CD4-positive, alpha-beta T cell treated with Interleukin-21 for 1 hour (primary cell): Measurements from ENCODE around the gene OSGEP.

Source experiments
- DNase-seq: peaks from one replicate; pipeline ENCODE4 v3.0.0-alpha.2; 2020

OSGEP gene

DNA sequence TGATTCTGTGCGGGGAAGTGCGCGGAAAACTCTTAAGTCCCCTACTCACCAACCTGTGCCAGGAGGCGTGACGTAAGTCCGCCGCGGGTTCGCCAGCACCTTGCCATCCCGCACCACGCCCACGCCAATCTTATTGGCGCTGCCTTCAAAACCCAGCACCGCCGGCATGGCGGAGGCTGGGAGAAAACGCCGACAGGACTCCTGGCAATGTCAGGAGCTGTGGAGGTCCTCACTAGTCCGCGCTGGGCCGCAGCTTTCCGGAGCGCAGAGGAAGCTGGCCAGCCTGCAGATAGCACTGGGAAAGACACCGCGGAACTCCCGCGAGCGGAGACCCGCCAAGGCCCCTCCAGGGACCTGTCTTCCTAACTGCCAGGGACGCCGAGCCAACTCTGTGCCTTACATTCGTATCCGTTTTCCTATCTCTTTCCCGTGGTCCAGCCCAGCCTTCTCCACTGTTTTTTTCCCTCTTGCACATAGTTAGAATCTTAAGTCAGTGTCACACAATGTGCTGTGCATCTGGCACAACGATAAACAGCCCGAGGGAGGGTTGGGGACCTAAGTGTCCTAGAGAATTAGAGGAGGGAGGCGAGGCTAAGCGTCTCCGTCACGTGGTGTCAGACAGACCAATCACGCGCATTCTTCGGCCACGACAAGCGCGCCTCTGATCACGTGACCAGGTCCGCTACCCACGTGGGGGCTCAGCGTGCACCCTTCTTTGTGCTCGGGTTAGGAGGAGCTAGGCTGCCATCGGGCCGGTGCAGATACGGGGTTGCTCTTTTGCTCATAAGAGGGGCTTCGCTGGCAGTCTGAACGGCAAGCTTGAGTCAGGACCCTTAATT, at the start of gene OSGEP, which contains the start of gene APEX1:
Gene OSGEP (minus strand): TSS at position 297 of the 839 bp plus-strand sequence. CDS start 129 bp downstream, at position 168.
Gene APEX1 (plus strand): TSS at position 711 of the 839 bp plus-strand sequence. CDS start 420 bp downstream, outside the sequence.
- DNase-seq, result peak; percentile 98

DNA sequence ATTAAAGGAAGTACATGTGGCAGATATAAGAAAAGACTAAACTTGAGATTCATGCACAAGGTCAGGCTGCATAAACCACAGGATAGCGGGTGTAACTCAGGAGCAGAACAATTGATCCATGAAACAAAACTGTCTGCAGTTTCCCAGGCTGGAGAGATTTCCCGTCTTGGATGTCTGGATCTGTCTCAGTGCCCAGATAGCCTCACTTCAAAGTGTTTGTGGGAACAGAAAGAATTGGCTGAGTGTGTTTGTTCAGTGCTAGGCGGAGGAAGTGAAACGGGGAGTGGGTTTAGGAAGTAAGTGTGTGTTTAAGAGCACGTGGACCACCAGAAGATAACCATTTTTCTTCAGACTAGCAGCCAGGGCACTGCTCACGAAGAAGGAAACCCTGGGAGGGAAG, 49.3 kb upstream of the OSGEP start:
- DNase-seq, result no peak

DNA sequence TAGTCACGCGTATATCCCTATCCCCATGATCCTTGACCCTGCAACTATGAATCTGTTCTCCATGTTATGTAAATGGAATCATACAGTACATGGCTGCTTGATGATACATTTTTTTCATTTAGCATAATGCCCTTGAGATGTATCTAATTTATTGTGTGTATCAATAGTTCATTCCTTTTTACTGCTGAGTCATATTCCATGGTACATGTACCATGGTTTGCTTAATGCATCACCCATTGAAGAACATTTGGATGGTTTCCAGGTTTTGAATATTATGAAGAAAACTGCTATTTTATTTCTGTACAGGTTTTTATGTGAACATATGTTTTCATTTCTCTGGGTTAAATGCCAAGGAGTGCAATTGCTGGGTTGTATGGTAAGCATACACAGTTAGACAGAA, 46.7 kb upstream of the OSGEP start:
- DNase-seq, result no peak

DNA sequence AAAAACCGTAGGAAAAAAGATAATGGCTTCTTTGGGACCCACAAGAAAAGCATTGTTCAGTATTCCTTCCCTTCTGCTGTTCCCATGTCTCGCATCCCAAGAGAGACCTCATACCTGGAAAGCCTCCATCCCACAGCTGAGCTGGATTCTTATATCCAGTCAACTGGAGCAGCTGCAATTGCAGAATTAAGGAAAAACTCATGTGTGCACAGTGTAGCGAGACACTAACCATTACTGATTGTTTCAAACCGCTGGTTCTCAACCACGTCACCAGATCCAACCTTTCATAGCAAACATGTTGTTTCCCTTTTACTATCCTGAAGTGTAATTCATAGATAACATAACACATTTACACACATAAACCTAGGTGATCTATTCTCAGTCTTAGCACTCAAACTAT, 45.3 kb upstream of the OSGEP start:
- DNase-seq, result no peak

DNA sequence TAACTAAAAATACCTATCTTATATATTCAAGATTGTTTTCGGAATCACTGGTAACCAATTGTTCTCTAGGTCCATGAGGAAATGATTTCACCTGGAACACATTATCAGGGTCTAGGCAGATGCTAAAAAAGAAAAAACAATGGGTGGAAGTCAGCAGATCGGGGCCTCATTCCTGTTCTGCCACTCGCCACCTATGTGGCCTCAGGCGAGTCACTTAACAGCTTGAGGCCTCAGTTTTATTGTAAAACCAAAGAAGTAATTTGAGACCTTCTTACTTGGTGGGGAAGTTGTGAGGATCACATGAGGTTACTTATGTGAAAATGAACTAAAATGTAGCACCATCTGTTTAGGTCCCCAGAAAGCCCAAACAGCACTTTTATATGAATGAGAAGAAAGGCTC, 44.5 kb upstream of the OSGEP start:
- no peak for DNase-seq

DNA sequence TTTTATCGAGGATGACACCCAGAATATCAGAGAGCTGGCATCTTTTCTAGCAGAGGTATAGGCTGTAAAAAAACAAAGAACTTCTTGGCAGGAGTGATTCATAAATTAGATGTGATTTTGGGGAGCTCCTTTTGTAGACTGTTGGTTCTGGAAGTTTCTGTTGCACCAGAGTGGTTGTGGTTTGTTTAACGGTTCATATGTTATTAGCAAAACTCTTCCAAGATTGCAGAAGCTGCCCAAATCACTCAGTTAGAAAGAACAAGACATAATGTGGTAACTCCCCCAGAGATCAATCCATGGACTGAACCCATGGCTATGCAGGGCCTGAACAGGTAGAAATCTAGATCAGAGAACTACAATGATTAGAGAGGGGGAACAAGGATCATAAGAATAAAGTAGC, 44.0 kb upstream of the OSGEP start:
- no peak for DNase-seq

DNA sequence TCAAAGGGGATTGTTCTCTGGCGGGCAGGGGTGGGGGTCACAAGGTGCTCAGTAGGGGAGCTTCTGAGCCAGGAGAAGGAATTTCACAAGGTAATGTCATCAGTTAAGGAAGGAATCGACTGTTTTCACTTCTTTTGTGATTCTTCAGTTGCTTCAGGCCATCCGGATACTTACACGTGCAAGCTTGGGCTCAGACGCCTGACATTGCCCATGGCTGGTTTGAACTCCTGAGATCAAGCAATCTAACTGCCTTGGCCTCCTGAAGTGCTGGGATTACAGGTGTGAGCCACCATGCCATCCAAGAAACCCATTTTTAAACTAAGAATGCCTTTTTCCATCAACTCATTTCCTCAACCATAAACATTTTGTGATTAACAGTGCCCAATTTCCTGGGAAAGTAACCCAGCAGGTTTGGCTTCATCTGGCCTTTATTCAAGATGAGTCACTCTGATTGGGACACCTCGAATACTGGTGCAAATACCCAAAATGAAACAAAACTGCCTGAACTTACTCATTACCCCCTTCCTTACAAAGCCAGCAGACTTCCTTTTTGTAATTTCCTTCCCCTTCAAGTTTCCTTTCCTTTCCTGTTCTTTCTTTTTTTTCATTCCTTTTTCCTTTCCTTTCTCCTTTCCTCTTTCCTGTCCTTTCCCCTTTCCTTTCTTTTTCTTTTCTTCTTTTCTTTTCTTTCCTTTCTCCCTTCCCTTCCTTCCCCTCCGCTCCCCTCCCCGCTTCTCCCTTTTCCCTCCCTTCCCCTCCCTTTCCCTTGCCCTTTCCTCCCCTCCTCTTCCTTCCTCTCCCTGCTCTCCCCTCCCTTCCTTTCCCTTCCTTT, 40.5 kb upstream of the OSGEP start:
- DNase-seq, result no peak

DNA sequence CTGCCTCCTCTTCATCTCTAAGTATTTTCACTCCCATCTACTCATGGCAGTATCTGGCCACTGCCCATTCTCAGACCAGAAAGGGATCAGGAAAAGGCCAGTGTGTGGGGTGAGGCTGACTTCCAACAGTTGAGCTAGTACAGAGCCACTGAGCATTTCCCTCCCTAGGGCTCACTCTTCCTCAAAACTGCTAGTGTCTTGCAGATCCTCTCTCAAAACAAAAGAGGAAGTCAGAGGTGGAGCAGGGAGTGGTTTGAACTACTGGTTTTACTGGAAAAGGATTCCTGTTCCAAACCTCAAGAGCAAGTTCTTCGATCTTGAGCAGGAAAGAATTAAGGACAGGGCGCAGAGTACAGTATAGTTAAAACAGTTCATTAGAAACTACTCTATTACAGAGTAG, 39.0 kb upstream of the OSGEP start:
- DNase-seq, result no peak

DNA sequence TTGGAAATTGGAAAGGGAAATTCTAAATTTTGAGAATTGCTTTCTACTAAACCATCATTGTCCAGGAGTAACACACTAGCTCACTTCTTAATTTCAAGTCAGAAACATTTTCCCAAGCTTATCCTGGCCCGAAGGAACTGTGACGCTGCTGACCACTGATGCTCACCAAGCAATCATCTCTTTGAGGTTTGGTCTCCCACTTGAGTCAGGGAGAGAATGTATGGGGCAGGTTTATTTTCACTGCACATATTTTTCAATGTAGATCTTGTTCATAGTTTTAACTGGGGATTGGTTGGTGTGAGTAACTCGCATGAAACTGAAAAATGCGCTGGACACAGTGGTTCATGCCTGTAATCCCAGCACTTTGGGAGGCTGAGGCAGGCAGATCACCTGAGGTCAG, 37.9 kb upstream of the OSGEP start:
- DNase-seq, result no peak

DNA sequence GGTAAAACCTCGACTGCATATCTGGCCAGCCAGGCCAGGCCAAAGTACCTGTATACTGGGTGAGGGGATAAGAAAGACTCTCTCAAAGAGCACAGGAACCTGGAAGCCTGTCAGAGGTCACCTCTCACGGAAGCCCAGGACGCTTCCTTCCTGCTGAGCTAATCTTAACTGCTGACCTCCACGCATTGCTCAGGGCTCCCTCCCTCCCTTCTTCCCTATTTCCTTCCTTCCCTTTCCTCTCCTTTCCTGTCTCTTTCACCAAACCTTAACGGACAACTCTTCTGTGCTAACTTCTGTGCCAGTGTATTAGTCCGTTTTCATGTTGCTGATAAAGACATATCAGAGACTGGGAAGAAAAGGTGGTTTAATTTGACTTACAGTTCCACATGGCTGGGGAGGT, 36.0 kb upstream of the OSGEP start:
- no peak for DNase-seq

DNA sequence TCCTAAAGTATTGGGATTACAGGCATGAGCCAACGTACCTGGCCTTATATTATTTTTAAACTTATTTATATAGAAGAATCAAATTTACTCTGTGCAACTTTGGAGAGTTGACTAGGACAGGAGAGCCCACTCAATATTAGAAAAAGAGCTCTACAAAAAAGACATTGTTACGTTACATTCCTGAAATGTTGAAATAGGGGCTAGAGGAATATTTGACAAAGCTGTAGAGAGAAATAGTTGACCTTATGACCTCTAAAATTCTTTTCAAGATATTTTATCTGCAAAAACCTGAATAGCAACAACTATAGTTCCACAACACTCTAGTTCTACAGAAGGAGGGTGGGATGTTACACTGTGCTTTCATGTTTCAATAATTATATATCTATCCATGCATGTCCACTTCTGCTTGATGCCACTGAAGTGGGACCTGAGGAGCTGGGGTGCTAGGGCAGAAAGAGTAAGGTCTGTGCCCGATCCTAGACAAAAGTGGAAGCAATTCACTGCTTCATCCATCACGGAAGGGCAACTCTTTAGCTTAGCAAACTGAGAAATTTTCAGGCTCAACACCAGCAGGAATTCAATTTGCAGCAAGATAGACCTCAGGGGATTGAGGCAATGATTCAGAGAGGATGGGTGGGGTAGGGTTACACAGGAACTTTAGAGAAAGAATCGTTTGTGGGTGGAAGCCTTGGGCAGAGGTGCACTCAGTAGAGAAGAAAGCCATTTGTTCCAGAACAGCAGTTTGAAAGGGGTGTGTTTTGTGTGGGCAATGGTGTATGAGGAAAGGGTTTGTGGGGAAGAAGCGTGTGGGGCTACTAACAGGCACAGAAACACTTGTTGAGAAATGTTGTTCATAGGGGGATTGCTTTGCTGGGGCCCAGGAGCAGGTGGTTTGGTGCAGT, 34.7 kb upstream of the OSGEP start:
- no peak for DNase-seq

DNA sequence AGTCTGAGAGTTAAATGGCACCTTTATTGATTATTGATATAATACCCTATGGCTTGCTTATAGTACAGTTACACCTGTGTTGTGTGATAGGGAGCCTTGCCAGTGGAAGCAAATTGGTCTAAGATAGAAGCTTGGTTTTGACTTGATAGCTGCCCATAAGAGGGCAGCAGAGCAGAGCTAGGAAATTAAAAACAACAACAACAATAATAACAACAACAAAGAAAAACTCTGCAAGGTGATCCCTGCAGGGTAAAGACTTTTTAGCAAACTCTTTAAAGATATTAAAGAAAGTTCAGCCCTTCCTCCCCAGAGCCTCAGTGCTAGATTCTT, 32.7 kb upstream of the OSGEP start:
- no peak for DNase-seq

DNA sequence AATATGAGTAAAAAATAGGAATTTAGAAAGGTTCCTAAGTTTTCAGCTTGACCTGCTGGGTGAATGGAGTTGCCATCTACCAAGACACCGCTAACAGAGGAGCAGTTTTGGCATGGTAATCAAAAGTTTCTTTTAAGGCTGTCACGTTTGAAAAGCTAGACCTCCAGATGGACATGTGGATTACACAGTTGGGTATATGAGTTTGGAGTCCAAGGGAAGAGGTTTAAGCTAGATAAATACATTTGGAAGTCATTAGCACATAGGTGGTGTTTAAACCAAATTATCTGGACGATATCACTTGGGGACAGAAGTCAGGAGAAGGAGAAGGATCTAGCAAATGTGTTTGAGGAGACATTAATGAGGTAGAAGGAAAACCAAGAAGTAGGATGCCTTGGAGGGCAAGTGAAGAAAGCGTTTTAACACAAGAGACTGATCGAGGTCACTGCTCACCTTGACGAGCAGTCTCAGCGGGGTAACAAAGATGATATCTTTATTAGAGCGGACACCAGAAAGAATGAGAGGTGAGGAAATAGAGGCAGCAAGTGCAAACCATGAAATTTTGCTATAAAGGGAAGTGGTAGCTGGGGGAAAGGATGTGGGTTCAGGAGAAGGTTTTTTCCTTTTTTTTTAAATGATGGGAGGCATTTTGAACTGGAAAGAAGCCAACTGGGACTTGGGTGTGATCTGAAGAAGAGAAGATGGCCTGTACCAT, 32.2 kb upstream of the OSGEP start:
- DNase-seq, result peak; percentile 24

DNA sequence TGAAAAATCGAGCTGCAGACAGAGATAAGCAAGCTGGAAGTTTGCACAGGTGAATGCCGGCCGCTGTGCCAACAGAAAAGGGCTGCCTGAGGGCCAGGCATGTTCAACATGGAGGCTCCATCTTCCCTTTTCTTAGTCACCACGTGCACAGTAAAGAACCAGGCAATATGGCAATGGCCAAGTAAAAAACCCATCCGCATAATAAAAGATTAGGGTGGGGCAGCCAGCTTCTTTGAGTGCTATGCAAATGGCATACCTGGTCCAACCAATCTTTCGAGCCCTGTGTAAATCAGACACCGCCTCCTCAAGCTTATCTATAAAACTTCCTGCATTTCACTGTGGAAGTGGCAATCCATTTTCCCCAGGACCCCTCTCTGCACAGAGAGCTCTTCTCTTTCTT, 31.3 kb upstream of the OSGEP start:
- DNase-seq, result no peak

DNA sequence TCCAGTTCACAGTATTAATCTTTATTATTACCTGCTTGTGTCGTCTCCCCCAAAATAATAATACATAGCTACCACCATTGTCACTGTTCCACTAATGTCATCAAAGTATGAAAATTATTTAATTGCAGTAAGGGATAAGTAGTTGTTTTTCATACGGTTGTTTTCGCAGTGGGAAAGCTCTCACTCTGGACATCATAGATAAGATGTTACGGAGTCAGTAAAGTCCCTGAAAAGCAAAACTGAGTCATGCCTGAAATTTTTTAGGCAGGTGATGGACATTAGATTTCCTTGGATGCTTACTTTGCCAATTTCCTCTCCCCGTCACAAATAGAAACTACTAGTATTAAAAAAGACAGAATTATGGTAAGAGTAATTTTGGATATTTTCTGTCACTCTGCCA, 27.8 kb upstream of the OSGEP start:
- no peak for DNase-seq

DNA sequence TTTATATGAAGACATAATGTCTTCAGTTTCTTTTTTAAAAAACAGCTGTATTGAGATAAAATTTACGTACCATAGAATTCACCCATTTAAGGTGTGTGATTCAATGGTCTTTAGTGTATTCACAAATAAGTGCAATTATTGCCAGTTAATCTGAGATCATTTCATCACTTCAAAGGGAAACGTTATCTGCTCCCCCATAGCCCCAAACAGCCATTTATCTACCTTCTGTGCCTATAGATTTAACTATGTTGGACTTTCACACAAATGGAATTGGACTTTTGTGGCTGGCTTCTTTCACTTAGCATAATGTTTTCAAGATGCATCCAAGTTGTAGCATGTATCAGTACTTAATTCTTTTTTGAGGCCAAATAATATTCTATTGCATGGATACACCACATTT, 24.3 kb upstream of the OSGEP start:
- no peak for DNase-seq

DNA sequence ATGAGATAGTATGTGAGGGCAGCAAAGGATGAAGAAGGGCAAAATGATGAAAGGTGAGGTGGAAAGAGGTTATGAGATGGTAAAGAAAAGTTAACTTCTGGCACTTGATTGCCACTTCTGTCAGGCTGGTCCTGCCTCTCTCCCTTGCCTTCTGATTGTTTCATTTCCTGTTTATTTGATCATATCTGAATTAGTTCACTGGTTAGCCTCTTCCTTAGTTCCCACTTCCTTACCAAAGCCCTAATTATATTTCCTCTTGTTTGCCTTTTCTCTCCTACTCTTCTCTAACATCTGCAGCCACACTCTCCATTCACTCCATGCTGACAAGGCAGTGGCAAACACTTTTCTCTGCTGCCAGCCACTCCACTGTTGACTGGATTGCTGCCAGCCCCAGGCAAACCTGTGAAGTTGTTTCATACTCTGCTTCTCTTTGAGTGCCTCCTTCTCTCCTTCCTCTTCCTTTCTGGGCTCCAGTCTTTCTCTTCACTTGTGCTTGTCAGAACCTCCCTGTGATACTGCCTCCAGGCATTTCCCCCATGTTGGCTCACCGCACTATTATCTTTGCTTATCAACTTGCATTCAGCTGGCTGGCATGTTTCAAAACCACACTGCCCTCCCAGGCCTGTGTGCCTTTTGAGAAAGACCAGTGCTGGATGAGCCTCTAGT, 22.7 kb upstream of the OSGEP start:
- DNase-seq, result peak; percentile 56

DNA sequence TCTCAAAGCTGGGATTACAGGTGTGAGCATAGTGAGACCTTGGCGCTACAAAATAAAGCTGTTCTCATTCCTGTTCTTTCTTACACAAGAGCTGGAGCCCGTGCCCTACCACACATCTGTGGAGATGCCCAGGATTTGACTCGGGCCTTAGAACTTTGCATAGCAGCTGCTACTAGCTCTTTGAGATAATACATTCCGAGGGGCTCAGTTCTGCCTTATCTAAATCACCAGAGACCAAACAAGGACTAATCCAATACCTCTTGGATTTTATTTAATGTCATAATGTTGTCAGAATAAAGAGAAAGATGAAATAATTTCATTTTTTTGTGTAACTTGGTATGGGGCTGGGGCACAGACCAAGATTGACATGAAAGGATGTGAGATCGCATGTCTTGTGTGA, 22.2 kb upstream of the OSGEP start:
- no peak for DNase-seq

DNA sequence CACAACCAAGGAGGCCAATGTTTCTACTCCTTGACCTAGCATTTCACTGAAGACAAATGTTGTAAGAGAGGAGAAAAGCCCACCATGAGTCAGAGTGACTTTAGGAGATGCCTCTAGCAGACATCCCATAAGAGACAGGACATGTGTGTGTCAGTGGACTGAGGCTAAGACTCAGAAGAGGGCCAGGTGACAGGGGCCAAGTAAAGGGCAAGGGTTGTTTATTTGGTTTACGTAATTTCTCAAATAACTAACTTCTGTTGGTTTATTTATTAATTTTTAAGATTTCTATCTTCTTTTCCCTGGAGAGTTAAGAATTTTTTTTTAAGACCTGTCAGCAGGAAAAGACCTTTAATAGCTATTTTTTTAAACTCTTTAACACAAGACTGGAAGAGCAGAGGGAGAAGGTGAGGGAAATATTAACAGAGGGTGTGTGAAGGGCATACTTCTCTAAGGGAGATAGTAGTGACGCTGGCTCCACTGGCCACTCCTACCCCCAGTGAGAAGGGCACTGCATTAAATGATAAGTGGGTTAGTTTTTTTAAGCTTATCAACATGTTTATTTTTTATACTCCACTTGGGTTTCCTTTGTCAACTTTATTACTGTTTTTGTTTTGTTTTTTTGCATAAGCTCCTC, 18.0 kb upstream of the OSGEP start:
- no peak for DNase-seq

DNA sequence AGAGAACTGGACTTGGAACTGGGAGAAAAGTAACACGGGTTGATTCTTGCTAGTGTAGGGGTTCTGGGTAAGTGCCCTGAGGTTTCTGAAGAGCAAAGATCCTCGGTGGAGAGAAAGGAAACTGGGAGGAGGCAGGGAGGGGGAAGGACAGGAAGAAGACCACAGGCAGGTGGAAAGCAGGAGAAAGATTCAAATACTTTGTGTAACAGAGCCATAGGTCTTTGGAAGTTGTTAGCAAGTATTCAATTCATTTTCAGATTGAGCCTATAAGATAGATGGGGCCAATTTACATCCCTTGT, 15.9 kb upstream of the OSGEP start:
- DNase-seq, result no peak

DNA sequence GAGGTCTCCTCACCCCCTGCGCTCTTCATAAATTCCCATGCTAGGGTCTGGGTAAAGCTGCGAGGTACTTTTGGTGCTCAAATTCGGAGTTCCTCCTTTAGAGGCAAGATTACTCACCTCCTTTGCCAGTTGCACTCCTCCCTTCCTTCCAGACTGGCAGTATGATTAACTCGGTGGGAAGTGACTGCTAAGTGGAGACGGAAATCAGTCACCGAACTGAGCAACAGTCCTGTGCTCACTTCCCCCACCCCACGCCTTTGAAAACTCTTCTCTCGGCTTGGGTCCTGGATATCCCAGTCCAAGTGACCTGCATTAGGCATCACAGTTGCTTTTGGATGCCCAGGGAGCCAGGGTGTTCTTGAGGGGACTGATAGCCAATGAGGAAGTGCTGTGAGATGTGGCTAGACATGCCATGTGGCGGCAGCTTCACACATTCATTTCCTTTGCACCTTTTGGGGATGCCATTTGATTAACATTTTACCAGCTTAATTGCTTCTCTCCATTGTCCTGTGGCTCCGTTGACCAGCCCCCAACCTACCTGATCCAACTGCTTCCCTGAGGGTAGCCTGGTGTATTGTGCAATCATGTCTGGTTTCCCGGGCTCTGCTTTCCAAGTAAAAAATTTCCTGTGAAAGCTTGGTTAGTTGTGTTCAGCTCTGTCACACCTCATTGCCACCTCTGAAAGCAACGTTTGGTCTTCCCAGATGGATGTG, 15.4 kb upstream of the OSGEP start:
- peak; percentile 54 for DNase-seq
